WI38 (cell line): ENCODE data around the gene DDX20.

ENCODE experiments used
- H3K4me3 ChIP-seq: 2 replicates; pipeline ENCODE4 v1.5.1; 2011; ENCODE audit warnings: low read depth, mild to moderate bottlenecking, control low read depth, low read length
- CTCF ChIP-seq: IDR thresholded peaks from 2 replicates; pipeline ENCODE4 v1.5.1; 2012; ENCODE audit warnings: low read depth, mild to moderate bottlenecking, control low read depth, low read length

DDX20 gene

GRCh38 chr1:111801071-111801850 lies 45.6 kb downstream of the DDX20 start:
- TF ChIP-seq CTCF = no peak
- no peak overlapping the region for H3K4me3 ChIP-seq

- TF ChIP-seq CTCF = no peak
- H3K4me3 ChIP-seq = no peak overlapping the region
Measured at GRCh38 chr1:111802110-111802509, 46.4 kb downstream of the DDX20 start.

- TF ChIP-seq CTCF = no peak
Measured at GRCh38 chr1:111802984-111803383, 47.3 kb downstream of the DDX20 start.

GRCh38 chr1:111803951-111804350 lies 48.2 kb downstream of the DDX20 start:
- TF ChIP-seq CTCF = no peak
- H3K4me3 ChIP-seq = no peak overlapping the region

More at GRCh38 chr1:111802984-111803383, 47.3 kb downstream of the DDX20 start:
- no peak overlapping the region for H3K4me3 ChIP-seq

GRCh38 chr1:111804776-111805175 lies 49.1 kb downstream of the DDX20 start:
- no peak overlapping the region for H3K4me3 ChIP-seq
- TF ChIP-seq CTCF = no peak

GRCh38 chr1:111805251-111805650 lies 49.5 kb downstream of the DDX20 start:
- H3K4me3 ChIP-seq = no peak overlapping the region
- TF ChIP-seq CTCF = no peak

- no peak for TF ChIP-seq CTCF
- no peak overlapping the region for H3K4me3 ChIP-seq
Measured at GRCh38 chr1:111811891-111812290, 56.2 kb downstream of the DDX20 start.
